ENCODE measurements around the gene AGRP.
"Not testable (repeated sequence)": the region's sequence is repeated elsewhere in the genome, so short reads cannot be mapped to it uniquely, and the experiment has no call there.

The AGRP gene

DNA sequence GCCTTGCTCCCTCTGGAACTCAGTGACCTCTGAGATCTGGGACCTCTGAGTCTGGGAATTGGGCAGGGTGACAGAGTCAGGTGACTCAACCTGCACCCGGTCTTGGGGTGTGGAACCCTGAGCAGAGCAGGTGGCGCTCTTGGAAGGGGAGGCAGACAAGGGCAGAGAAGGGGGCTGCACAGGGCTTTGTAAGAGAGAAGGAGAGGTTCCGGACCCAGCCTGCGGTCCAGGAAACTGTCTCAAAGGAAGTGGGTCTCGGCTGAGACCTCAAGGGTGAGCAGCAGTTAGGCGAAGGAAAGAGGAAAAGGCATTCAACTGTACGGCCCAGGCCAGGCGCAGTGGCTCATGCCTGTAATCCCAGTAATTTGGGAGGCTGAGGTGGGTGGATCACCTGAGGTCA lies 35.3 kb upstream of the AGRP start:
- H3K27me3 ChIP-seq (ENCODE audit: control insufficient read depth, insufficient read depth, low read length) = peaks cover 8% of the 10 kb centered on the region
- H3K4me1 ChIP-seq (ENCODE audit: control insufficient read depth, insufficient read depth, low read length) = no peaks in the 10 kb centered on the region
- H3K36me3 ChIP-seq (ENCODE audit: control insufficient read depth, insufficient read depth, low read length) = no peaks in the 10 kb centered on the region
- H3K9me3 ChIP-seq (ENCODE audit: control insufficient read depth, insufficient read depth, low read length) = no peaks in the 10 kb centered on the region
- no peak overlapping the region for H3K4me3 ChIP-seq (ENCODE audit: low read depth, low read length)
- H3K9ac ChIP-seq (ENCODE audit: low read depth, low read length) = no peak overlapping the region

DNA sequence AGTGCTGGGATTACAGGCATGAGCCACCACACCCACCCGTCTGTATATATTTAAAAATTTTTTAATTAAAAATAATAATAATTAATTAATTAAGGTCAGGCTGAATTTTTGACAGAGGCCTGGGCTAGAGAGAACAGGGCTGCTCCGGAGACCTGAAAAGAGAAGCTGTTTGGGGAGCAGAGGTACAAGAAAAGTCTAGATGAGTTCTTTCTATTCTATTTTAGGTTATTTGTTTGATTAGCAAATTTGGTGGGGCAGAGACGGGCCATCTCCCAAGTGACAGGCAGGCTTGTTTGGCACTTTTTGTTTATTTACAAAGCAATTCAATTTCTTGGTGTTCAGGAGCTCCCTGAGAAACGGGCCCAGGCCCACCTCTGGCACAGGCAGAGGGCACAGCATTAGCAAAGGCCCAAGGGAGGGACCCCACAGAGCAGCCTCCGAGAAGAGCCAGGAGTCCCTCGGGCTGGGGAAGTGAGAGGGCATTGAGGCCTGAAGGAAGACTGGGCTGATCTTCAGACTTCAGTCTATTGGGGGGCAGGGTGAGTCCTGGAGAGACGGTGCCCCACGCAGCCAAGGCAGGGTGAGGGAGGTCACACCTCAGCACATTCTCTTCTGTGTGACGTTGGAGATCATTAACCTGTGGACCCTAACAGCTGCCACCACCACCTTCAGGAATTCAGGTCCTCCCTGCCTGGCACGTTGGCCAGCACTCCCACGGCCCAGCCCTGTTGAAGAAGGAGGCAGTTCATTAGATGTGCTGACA lies 34.5 kb upstream of the AGRP start:
- no peak overlapping the region for H3K9ac ChIP-seq (ENCODE audit: low read depth, low read length)
- H3K9me3 ChIP-seq (ENCODE audit: control insufficient read depth, insufficient read depth, low read length) = no peaks in the 10 kb centered on the region
- no peak overlapping the region for H3K4me3 ChIP-seq (ENCODE audit: low read depth, low read length)
- no peaks in the 10 kb centered on the region for H3K4me1 ChIP-seq (ENCODE audit: control insufficient read depth, insufficient read depth, low read length)
- peaks cover 4% of the 10 kb centered on the region for H3K27me3 ChIP-seq (ENCODE audit: control insufficient read depth, insufficient read depth, low read length)
- no peaks in the 10 kb centered on the region for H3K36me3 ChIP-seq (ENCODE audit: control insufficient read depth, insufficient read depth, low read length)

DNA sequence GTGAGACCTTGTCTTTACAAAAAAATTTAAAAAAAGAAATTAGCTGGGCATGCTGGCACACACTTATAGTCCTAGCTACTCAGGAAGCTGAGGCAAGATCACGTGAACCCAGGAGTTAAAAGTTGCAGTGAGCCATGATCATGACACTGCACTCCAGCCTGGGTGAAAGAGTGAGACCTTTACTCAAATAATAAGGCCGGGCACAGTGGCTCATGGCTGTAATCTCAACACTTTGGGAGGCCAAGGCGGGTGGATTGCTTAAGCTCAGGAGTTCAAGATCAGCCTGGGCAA lies 33.8 kb upstream of the AGRP start:
- no peaks in the 10 kb centered on the region for H3K36me3 ChIP-seq (ENCODE audit: control insufficient read depth, insufficient read depth, low read length)
- peak overlapping the region; percentile 24 for H3K9ac ChIP-seq (ENCODE audit: low read depth, low read length)
- no peak overlapping the region for H3K4me3 ChIP-seq (ENCODE audit: low read depth, low read length)
- peaks cover 4% of the 10 kb centered on the region for H3K27me3 ChIP-seq (ENCODE audit: control insufficient read depth, insufficient read depth, low read length)
- H3K9me3 ChIP-seq (ENCODE audit: control insufficient read depth, insufficient read depth, low read length) = no peaks in the 10 kb centered on the region
- H3K4me1 ChIP-seq (ENCODE audit: control insufficient read depth, insufficient read depth, low read length) = no peaks in the 10 kb centered on the region

DNA sequence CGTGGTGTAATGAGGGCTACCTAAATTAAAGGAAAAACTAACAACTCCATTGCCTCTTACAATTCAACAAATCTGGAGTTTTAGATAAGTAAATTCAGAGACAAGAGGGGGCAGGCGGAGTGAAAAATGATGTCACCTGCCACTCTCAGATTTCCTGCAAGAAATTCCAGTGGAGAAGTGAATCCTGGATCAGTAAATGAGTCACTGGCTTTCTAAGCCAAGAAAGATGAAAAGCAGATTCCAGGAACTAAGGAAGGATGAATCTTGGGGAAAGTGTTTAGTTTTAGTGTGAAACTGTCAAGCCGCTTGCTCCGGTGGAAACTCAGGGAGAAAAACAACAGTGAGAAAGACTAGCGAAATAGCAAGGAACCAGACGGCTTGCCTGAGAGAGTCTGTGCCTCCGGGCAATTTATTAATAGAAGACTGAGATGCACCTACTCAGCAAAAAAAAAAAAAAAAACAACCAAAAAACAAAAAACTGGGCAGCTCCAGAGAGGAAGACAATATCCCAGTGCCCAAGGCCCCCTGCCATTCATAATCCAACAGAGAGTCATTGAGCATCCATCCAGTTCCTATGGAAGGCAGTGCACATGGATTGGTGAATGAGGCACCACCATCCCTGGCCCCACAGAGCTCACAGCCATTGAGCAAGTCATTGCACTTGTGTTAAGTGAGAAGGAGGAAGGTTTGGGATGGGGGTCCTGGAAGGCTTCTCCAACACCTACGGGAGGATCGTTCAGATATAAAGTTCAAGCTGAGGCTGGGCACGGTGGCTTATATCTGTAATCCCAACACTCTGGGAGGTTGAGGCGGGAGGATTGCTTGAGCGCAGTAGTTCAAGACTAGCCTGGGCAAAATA lies 33.2 kb upstream of the AGRP start:
- Histone ChIP-seq H3K9me3 (ENCODE audit: control insufficient read depth, insufficient read depth, low read length) (no peaks in the 10 kb centered on the region), H3K9ac (ENCODE audit: low read depth, low read length) (peak overlapping the region; percentile 24), H3K4me1 (ENCODE audit: control insufficient read depth, insufficient read depth, low read length) (no peaks in the 10 kb centered on the region), H3K4me3 (ENCODE audit: low read depth, low read length) (no peak overlapping the region), H3K27me3 (ENCODE audit: control insufficient read depth, insufficient read depth, low read length) (peaks cover 2% of the 10 kb centered on the region), H3K36me3 (ENCODE audit: control insufficient read depth, insufficient read depth, low read length) (no peaks in the 10 kb centered on the region)

DNA sequence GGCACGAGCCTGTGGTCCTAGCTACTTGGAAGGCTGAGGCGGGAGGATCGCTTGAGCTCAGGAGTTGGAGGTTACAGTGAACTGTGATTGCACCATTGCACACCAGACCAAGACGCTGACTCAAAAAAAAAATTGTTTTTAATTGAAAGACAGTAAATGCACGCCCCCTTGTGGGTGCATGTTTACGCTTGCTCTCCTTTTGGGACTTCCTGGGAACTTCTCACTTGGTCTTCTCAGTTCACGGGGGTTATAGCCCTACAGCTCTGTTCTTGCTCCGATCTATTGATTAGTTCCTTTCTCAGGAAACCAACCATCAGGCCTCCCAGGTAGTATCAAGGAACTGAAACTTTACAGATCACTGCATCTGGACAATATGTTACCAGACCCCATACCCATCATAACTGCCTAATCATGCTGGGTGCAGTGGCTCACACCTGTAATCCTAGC lies 31.1 kb upstream of the AGRP start:
- Histone ChIP-seq H3K36me3 (ENCODE audit: control insufficient read depth, insufficient read depth, low read length) (no peaks in the 10 kb centered on the region), H3K4me3 (ENCODE audit: low read depth, low read length) (no peak overlapping the region), H3K4me1 (ENCODE audit: control insufficient read depth, insufficient read depth, low read length) (no peaks in the 10 kb centered on the region), H3K9ac (ENCODE audit: low read depth, low read length) (no peak overlapping the region), H3K27me3 (ENCODE audit: control insufficient read depth, insufficient read depth, low read length) (no peaks in the 10 kb centered on the region), H3K9me3 (ENCODE audit: control insufficient read depth, insufficient read depth, low read length) (no peaks in the 10 kb centered on the region)

DNA sequence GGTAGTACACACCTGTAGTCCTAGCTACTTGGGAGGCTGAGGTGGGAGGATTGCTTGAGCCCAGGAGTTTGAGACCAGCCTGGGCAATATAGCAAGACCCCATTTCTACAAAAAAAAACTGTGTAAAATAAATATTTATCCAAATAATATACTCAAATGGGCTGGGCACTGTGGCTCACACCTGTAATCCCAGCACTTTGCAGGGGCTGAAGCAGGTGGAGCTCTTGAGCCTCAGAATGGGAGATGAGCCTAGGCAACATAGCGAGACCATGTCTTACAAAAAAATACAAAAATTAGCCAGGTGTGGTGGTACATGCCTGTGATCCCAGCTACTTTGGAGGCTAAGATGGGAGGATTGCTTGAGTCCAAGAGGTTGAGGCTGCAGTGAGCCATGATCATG lies 30.5 kb upstream of the AGRP start:
- H3K4me1 ChIP-seq (ENCODE audit: control insufficient read depth, insufficient read depth, low read length); H3K9ac ChIP-seq (ENCODE audit: low read depth, low read length); H3K4me3 ChIP-seq (ENCODE audit: low read depth, low read length); H3K36me3 ChIP-seq (ENCODE audit: control insufficient read depth, insufficient read depth, low read length); H3K27me3 ChIP-seq (ENCODE audit: control insufficient read depth, insufficient read depth, low read length); H3K9me3 ChIP-seq (ENCODE audit: control insufficient read depth, insufficient read depth, low read length): not testable (repeated sequence)

DNA sequence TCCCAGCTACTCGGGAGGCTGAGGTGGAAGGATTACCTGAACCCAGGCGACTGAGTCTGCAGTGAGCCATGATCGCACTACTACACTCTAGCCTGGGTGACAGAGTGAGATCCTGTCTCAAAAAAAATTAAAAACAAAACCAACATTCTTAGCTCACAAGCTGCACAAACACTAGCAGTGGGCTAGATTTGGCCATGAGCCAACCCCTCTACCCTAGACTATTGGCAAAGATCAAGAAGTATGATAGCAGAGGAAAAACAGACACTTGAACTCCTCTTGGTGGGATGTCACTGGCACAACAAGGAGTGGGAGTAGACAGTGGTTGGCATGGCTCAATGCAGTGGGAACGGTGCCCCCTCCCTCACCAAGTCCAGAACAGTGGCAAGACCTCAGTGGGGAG lies 25.7 kb upstream of the AGRP start:
- H3K9ac ChIP-seq (ENCODE audit: low read depth, low read length) = no peak overlapping the region
- no peaks in the 10 kb centered on the region for H3K4me1 ChIP-seq (ENCODE audit: control insufficient read depth, insufficient read depth, low read length)
- no peaks in the 10 kb centered on the region for H3K36me3 ChIP-seq (ENCODE audit: control insufficient read depth, insufficient read depth, low read length)
- H3K9me3 ChIP-seq (ENCODE audit: control insufficient read depth, insufficient read depth, low read length) = no peaks in the 10 kb centered on the region
- H3K27me3 ChIP-seq (ENCODE audit: control insufficient read depth, insufficient read depth, low read length) = no peaks in the 10 kb centered on the region
- no peak overlapping the region for H3K4me3 ChIP-seq (ENCODE audit: low read depth, low read length)

DNA sequence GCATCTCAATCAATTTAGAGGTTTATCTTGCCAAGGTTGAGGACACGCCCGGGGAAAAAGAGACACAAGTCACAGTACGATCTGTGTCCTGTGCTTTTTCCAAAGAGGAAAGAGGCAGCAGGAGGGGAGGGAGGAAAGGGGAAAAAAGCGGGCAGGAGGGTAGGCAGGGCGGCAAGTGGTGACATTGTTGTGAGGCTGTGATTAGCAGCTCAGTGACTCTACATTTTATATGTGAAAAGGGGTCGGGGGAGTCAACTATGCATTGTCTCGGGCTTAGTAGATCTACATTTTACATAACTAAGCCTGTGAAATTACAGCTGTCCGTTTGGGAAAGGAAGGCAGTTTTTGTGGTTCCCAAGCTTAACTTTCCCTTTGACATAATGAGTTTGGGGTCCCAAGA lies 23.1 kb upstream of the AGRP start:
- Histone ChIP-seq H3K4me3 (ENCODE audit: low read depth, low read length) (no peak overlapping the region), H3K9me3 (ENCODE audit: control insufficient read depth, insufficient read depth, low read length) (no peaks in the 10 kb centered on the region), H3K36me3 (ENCODE audit: control insufficient read depth, insufficient read depth, low read length) (no peaks in the 10 kb centered on the region), H3K9ac (ENCODE audit: low read depth, low read length) (no peak overlapping the region), H3K4me1 (ENCODE audit: control insufficient read depth, insufficient read depth, low read length) (no peaks in the 10 kb centered on the region), H3K27me3 (ENCODE audit: control insufficient read depth, insufficient read depth, low read length) (no peaks in the 10 kb centered on the region)

DNA sequence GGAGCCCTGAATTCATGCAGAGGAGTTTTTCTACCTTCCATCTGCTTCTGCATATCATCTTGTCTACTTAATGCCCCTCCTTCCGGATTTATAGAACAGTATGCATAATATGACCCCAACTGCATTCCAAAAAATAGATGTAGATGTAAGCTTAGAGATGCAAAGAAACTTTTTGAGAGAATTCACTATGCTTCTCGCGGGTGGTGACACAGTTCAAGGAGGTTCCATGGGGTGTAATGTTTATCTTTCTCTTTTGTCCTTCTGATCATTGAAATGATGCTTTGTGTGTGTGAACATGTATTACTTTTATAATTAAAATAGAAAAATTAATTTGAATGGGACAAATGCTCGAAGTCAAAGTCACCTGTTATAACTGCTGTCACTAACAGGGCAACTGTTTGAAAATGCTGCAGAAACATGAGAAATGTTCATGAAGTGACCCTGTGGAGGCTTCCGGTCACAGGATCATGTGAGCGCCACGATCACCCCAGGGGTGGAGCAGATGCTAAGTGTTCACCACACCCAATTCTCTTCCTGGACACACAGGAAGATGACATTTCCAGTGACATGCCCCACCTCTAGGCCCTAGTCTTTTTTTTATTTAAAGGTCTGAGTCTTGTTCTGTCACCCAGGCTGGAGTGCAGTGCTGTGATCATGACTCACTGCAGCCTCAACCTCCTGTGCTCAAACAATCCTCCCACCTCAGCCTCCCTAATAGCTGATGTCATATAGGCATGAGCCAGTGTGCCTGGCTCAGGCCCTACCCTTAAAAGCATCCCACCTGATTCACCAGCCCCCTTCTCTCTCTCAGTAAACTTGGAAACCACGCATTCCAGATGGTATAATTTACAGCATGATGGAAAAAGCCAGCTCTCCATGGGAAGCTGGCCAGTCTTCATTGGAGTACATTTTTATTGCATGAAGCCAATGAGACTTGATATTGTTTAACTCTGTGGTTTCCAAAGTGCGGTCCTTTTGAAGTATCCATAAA lies 21.0 kb upstream of the AGRP start:
- Histone ChIP-seq H3K9ac (ENCODE audit: low read depth, low read length) (no peak overlapping the region), H3K4me1 (ENCODE audit: control insufficient read depth, insufficient read depth, low read length) (no peaks in the 10 kb centered on the region), H3K4me3 (ENCODE audit: low read depth, low read length) (no peak overlapping the region), H3K9me3 (ENCODE audit: control insufficient read depth, insufficient read depth, low read length) (no peaks in the 10 kb centered on the region), H3K36me3 (ENCODE audit: control insufficient read depth, insufficient read depth, low read length) (no peaks in the 10 kb centered on the region), H3K27me3 (ENCODE audit: control insufficient read depth, insufficient read depth, low read length) (peaks cover 3% of the 10 kb centered on the region)

DNA sequence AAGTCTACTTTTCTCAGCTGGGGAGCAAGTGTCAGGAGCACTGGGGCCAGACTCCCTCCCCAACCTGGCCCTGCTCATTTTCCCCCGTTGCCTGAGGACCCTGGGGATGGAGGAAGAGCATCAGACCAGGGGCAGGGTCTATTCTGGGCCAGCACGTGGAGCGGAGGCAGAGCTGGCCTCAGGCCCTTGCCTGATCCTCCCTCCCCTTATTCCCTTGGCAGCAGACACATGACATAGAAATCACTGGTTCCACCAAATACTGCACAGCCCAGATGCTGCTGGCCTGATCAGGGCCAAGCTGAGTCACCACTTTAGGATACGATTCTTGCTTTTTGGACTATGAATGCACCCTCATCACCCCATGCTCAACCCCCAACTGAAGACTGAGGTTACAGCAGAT lies 15.8 kb upstream of the AGRP start:
- H3K4me3 ChIP-seq (ENCODE audit: low read depth, low read length) = no peak overlapping the region
- H3K4me1 ChIP-seq (ENCODE audit: control insufficient read depth, insufficient read depth, low read length) = no peaks in the 10 kb centered on the region
- no peak overlapping the region for H3K9ac ChIP-seq (ENCODE audit: low read depth, low read length)
- peaks cover 9% of the 10 kb centered on the region for H3K27me3 ChIP-seq (ENCODE audit: control insufficient read depth, insufficient read depth, low read length)
- no peaks in the 10 kb centered on the region for H3K9me3 ChIP-seq (ENCODE audit: control insufficient read depth, insufficient read depth, low read length)
- H3K36me3 ChIP-seq (ENCODE audit: control insufficient read depth, insufficient read depth, low read length) = no peaks in the 10 kb centered on the region

DNA sequence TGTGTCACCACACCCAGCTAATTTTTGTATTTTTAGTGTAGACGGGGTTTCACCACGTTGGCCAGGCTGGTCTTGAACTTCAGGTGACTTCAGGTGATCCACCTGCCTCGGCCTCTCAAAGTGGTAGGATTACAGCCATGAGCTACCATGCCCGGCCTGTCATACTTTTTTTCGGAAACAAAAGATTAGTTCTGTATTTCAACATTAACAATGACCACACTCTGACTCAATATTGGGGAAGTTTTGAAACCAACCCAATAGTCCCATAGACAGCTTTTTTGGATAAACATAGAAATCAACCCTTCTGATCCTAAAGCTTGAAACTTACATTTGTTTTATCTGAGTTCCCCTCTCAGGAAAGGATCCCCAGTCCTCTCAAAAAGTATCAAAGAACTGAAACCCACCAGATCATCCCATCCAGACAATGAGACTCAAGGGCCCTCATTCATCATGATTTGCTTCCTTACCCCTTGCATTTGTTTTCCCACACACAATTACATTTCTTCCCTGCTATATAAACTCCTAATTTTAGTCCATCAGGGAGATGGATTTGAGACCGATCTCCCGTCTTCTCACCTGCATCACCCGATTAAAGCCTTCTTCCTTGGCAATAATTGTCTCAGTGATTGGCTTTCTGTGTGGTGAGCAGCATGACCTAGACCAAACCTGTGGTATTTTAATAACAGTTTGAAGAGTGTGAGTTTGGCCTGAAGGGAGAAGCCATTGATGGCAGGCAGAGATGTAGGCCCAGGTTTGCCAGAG lies 7.2 kb upstream of the AGRP start:
- Histone ChIP-seq H3K4me1 (ENCODE audit: control insufficient read depth, insufficient read depth, low read length) (peaks cover 9% of the 10 kb centered on the region), H3K27me3 (ENCODE audit: control insufficient read depth, insufficient read depth, low read length) (peaks cover 49% of the 10 kb centered on the region), H3K36me3 (ENCODE audit: control insufficient read depth, insufficient read depth, low read length) (no peaks in the 10 kb centered on the region), H3K4me3 (ENCODE audit: low read depth, low read length) (no peak overlapping the region), H3K9ac (ENCODE audit: low read depth, low read length) (no peak overlapping the region), H3K9me3 (ENCODE audit: control insufficient read depth, insufficient read depth, low read length) (no peaks in the 10 kb centered on the region)

Measured in iPS-15b (cell line).